SU-DHL-6 (cell line): ENCODE results near the gene C1orf232.

Experiments used
- H2AFZ ChIP-seq: fragments of 200-600 bp; sonication (generic); 2 replicates; pipeline ENCODE4 v1.6.1; 2014; ENCODE audit warnings: low read depth, mild to moderate bottlenecking, moderate library complexity, mixed read lengths, antibody characterized with exemption, low read length; ENCODE audit not compliant: severe bottlenecking
- H3F3A ChIP-seq: fragments of 200-600 bp; shearing (Covaris generic); 2 replicates; pipeline ENCODE4 v1.6.0; 2016; ENCODE audit warnings: antibody characterized with exemption, mild to moderate bottlenecking; ENCODE audit not compliant: insufficient read depth
- H3K27ac ChIP-seq: fragments of 200-600 bp; sonication (generic); 2 replicates; pipeline ENCODE4 v1.5.1; 2016; ENCODE audit warnings: low read depth, mild to moderate bottlenecking, low read length, moderate library complexity, mixed read lengths
- H3K27me3 ChIP-seq: fragments of 200-600 bp; sonication (generic), shearing (Covaris generic); 2 replicates; pipeline ENCODE4 v1.6.0; 2014; ENCODE audit warnings: mild to moderate bottlenecking, low read length
- H3K36me3 ChIP-seq: fragments of 200-600 bp; sonication (generic); 2 replicates; pipeline ENCODE4 v1.6.1; 2014; ENCODE audit warnings: mild to moderate bottlenecking, low read length, mixed read lengths
- H3K4me2 ChIP-seq: fragments of 300-600, 200-600 bp; shearing (Covaris generic), sonication (generic); 2 replicates; pipeline ENCODE4 v1.6.0; 2014; ENCODE audit warnings: low read length, low read depth, mild to moderate bottlenecking; ENCODE audit not compliant: poor library complexity, severe bottlenecking
- H3K4me3 ChIP-seq: fragments of 200-600 bp; sonication (generic); 2 replicates; pipeline ENCODE4 v1.5.1; 2014; ENCODE audit warnings: antibody characterized with exemption, low read length, mild to moderate bottlenecking, mixed read lengths; ENCODE audit not compliant: insufficient read depth, poor library complexity, severe bottlenecking
- H3K79me2 ChIP-seq: fragments of 200-600 bp; sonication (generic); 2 replicates; pipeline ENCODE4 v1.6.1; 2014; ENCODE audit warnings: mild to moderate bottlenecking, low read length, moderate library complexity; ENCODE audit not compliant: insufficient read depth
- H3K9ac ChIP-seq: fragments of 200-600 bp; sonication (generic); 2 replicates; pipeline ENCODE4 v1.7.0; 2014; ENCODE audit warnings: mild to moderate bottlenecking, low read length
- H3K9me2 ChIP-seq: fragments of 200-600 bp; sonication (generic); replicated peaks from 2 replicates; pipeline ENCODE4 v1.6.1; 2014; ENCODE audit warnings: low read length; ENCODE audit not compliant: insufficient read depth
- H3K9me3 ChIP-seq: fragments of 200-600 bp; sonication (generic); 2 replicates; pipeline ENCODE4 v1.6.1; 2014; ENCODE audit warnings: low read length, mixed read lengths; ENCODE audit not compliant: insufficient read depth
- H4K20me1 ChIP-seq: fragments of 200-600 bp; sonication (generic); 2 replicates; pipeline ENCODE4 v1.6.1; 2014; ENCODE audit warnings: low read depth, mild to moderate bottlenecking, antibody characterized with exemption, low read length, moderate library complexity, mixed read lengths
- EZH2phosphoT487 ChIP-seq: fragments of 200-600 bp; sonication (generic), shearing (Covaris generic); conservative IDR thresholded peaks from 2 replicates; pipeline ENCODE4 v1.6.1; 2018; ENCODE audit warnings: mild to moderate bottlenecking, antibody characterized with exemption, low read length, moderate library complexity, mixed read lengths
- TF ChIP-seq, protein P1 (sequence below): fragments of 200-600 bp; sonication (generic); IDR thresholded peaks from one replicate; pipeline ENCODE4 v1.5.1; 2017; ENCODE audit warnings: antibody characterized with exemption, mild to moderate bottlenecking, low read length, moderate library complexity; ENCODE audit not compliant: insufficient read depth, poor library complexity, severe bottlenecking

C1orf232 gene

DNA sequence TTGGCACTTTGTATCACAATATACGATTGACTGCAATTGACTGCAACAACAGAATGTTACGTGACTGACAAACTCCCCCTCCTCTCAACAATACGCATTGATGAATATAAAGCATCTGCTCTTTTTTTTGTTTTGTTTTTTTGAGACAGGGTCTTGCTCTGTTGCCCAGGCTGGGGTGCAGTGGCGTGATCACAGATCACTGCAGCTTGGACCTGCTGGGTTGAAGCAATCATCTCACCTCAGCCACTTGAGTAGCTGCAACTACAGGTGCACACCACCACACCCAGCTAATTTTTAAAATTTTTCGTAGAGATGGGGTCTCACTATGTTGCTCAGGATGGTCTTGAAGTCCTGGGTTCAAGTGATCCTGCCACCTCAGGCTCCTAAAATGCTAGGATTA lies 44.0 kb upstream of the C1orf232 start:
- no peak for TF ChIP-seq EZH2phosphoT487
- TF ChIP-seq, protein P1, sequence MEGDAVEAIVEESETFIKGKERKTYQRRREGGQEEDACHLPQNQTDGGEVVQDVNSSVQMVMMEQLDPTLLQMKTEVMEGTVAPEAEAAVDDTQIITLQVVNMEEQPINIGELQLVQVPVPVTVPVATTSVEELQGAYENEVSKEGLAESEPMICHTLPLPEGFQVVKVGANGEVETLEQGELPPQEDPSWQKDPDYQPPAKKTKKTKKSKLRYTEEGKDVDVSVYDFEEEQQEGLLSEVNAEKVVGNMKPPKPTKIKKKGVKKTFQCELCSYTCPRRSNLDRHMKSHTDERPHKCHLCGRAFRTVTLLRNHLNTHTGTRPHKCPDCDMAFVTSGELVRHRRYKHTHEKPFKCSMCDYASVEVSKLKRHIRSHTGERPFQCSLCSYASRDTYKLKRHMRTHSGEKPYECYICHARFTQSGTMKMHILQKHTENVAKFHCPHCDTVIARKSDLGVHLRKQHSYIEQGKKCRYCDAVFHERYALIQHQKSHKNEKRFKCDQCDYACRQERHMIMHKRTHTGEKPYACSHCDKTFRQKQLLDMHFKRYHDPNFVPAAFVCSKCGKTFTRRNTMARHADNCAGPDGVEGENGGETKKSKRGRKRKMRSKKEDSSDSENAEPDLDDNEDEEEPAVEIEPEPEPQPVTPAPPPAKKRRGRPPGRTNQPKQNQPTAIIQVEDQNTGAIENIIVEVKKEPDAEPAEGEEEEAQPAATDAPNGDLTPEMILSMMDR, result no peak
- Histone ChIP-seq H3K4me2 (no peak overlapping the region), H3K27ac (no peak overlapping the region), H3K27me3 (no peaks in the 10 kb centered on the region), H3K9me2 (no peaks in the 10 kb centered on the region), H3K4me3 (no peak overlapping the region), H3F3A (no peaks in the 10 kb centered on the region), H4K20me1 (no peaks in the 10 kb centered on the region), H3K9me3 (no peaks in the 10 kb centered on the region), H3K9ac (no peak overlapping the region), H3K36me3 (no peaks in the 10 kb centered on the region), H2AFZ (no peak overlapping the region), H3K79me2 (no peaks in the 10 kb centered on the region)

DNA sequence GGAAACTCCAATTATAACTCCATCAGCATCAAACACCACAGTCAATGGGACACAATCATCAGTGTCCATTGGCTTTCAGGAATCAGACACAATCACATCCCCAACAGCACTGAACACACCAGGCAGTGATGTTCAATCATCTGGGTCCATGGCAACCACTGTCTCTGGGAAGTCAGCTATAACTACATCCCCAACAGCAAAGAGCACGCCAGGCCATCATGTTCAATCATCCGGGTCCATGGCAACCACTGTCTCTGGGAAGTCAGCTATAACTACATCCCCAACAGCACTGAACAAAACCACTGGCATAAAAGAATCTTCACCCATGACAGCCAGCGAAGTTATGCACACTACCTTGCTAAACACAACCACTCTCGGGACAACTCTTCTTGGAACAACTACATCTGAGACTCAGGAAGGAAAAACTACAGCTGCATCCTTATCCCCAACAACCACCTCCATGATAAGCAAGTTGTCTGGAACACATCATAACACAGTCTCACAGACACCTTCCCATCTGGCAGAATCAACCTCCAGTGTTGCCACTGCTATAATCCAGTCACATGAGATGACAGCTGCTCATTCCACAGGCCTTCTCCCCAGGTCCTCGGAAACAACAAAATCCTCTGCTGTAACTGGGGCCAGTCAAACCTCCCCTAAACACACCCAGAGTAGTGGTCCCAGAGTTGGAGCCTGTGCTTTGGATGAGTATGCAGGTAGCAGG lies 41.5 kb upstream of the C1orf232 start:
- no peak for TF ChIP-seq EZH2phosphoT487
- TF ChIP-seq, protein P1, result no peak
- Histone ChIP-seq H3F3A (no peaks in the 10 kb centered on the region), H3K9ac (no peak overlapping the region), H3K27me3 (no peaks in the 10 kb centered on the region), H3K36me3 (no peaks in the 10 kb centered on the region), H3K27ac (no peak overlapping the region), H4K20me1 (no peaks in the 10 kb centered on the region), H3K4me3 (no peak overlapping the region), H3K4me2 (no peak overlapping the region), H3K79me2 (no peaks in the 10 kb centered on the region), H3K9me3 (no peaks in the 10 kb centered on the region), H3K9me2 (no peaks in the 10 kb centered on the region), H2AFZ (no peak overlapping the region)

DNA sequence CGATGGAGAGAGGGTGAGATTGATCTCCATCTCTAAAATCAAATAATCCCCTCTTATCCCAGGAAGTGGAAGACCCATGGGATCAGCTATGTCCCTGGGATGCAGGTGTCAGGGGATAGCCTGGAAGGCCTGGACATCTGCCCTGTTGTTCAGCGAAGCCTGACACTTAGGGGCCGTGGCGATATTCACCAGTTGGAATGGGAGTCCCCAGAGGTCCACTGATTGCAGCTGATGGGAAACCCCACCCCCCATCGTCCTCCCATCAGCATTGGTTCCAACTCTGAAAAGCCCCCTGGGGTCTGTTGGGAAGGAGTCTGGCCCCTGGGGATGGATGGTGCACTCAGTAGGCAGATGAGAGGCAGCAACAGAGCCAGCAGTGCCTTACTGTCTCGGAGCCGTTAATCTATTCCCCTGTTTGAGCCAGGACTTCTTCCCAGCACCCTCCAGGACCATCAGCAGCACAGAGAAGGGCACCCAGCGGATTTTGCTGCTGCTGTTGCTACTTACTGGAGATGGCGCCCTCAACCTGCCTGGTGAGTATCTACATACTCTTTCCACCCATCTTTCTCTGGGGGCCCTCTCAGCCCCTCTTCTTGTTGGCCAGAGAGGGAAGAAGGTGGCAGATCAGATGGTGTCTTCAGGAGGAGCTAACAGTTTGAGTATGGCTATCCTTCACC lies 35.0 kb upstream of the C1orf232 start:
- Histone ChIP-seq H2AFZ (no peak overlapping the region), H3K9me3 (no peaks in the 10 kb centered on the region), H3F3A (no peaks in the 10 kb centered on the region), H3K4me3 (no peak overlapping the region), H3K9me2 (no peaks in the 10 kb centered on the region), H3K4me2 (no peak overlapping the region), H3K79me2 (no peaks in the 10 kb centered on the region), H3K36me3 (no peaks in the 10 kb centered on the region), H3K27ac (no peak overlapping the region), H3K27me3 (no peaks in the 10 kb centered on the region), H4K20me1 (no peaks in the 10 kb centered on the region), H3K9ac (no peak overlapping the region)
- TF ChIP-seq EZH2phosphoT487, result no peak
- TF ChIP-seq, protein P1, result no peak
